MM.1S (cell line): ENCODE results near the gene DDOST.

Source experiments
- DNase-seq: peaks from one replicate; pipeline ENCODE4 v3.0.0-alpha.2; 2015
- H2AFZ ChIP-seq: fragments of 300-600 bp; sonication (generic); 2 replicates; pipeline ENCODE4 v1.6.0; 2016; ENCODE audit warnings: antibody characterized with exemption, low read length
- H3F3A ChIP-seq: fragments of 300-600 bp; sonication (generic); 2 replicates; pipeline ENCODE4 v1.6.1; 2016; ENCODE audit warnings: mild to moderate bottlenecking, antibody characterized with exemption, low read length, moderate library complexity, mixed read lengths; ENCODE audit not compliant: insufficient read depth
- H3K27ac ChIP-seq: fragments of 300-600 bp; sonication (generic); 2 replicates; pipeline ENCODE4 v1.5.1; 2016; ENCODE audit warnings: mild to moderate bottlenecking, low read length
- H3K27me3 ChIP-seq: fragments of 300-600 bp; sonication (generic); replicated peaks from 2 replicates; pipeline ENCODE4 v1.6.0; 2016; ENCODE audit warnings: low read length; ENCODE audit not compliant: insufficient read depth
- H3K36me3 ChIP-seq: fragments of 300-600 bp; sonication (generic); replicated peaks from 2 replicates; pipeline ENCODE4 v1.6.1; 2016; ENCODE audit warnings: mild to moderate bottlenecking, low read length, mixed read lengths; ENCODE audit not compliant: insufficient read depth
- H3K4me1 ChIP-seq: fragments of 300-600 bp; sonication (generic); 2 replicates; pipeline ENCODE4 v1.6.1; 2016; ENCODE audit warnings: low read length, mixed read lengths
- H3K4me2 ChIP-seq: fragments of 300-600 bp; sonication (generic); 2 replicates; pipeline ENCODE4 v1.6.0; 2016; ENCODE audit warnings: low read depth, low read length
- H3K4me3 ChIP-seq: fragments of 300-600 bp; sonication (generic); 2 replicates; pipeline ENCODE4 v1.5.1; 2016; ENCODE audit warnings: low read length, mixed read lengths
- H3K79me2 ChIP-seq: fragments of 300-600 bp; sonication (generic); 2 replicates; pipeline ENCODE4 v1.6.1; 2016; ENCODE audit warnings: mixed run types, low read length, mixed read lengths
- H3K9ac ChIP-seq: fragments of 300-600 bp; sonication (generic); 2 replicates; pipeline ENCODE4 v1.6.1; 2016; ENCODE audit warnings: low read length, mixed read lengths
- H3K9me2 ChIP-seq: fragments of 300-600 bp; sonication (generic); replicated peaks from 2 replicates; pipeline ENCODE4 v1.6.1; 2016; ENCODE audit warnings: mild to moderate bottlenecking, low read length, mixed read lengths; ENCODE audit not compliant: insufficient read depth
- H3K9me3 ChIP-seq: fragments of 300-600 bp; sonication (generic); replicated peaks from 2 replicates; pipeline ENCODE4 v1.6.1; 2016; ENCODE audit warnings: mild to moderate bottlenecking, low read length, mixed read lengths; ENCODE audit not compliant: insufficient read depth
- H4K20me1 ChIP-seq: fragments of 300-600 bp; sonication (generic); 2 replicates; pipeline ENCODE4 v1.6.1; 2016; ENCODE audit warnings: mild to moderate bottlenecking, low read length, moderate library complexity, mixed read lengths; ENCODE audit not compliant: insufficient read depth
- EZH2 ChIP-seq: fragments of 300-600 bp; sonication (generic); optimal IDR thresholded peaks from 2 replicates; pipeline ENCODE3; 2017; ENCODE audit warnings: low read depth, mild to moderate bottlenecking, antibody characterized with exemption, low read length, mixed read lengths
- EZH2phosphoT487 ChIP-seq: fragments of 300-600 bp; sonication (generic); IDR thresholded peaks from 2 replicates; pipeline ENCODE4 v1.6.1; 2018; ENCODE audit warnings: antibody characterized with exemption, low read length
- TF ChIP-seq, protein P1 (sequence below): fragments of 300-600 bp; sonication (generic); IDR thresholded peaks from 2 replicates; pipeline ENCODE4 v1.5.1; 2016; ENCODE audit warnings: antibody characterized with exemption, low read length, mixed read lengths

DDOST gene

DNA sequence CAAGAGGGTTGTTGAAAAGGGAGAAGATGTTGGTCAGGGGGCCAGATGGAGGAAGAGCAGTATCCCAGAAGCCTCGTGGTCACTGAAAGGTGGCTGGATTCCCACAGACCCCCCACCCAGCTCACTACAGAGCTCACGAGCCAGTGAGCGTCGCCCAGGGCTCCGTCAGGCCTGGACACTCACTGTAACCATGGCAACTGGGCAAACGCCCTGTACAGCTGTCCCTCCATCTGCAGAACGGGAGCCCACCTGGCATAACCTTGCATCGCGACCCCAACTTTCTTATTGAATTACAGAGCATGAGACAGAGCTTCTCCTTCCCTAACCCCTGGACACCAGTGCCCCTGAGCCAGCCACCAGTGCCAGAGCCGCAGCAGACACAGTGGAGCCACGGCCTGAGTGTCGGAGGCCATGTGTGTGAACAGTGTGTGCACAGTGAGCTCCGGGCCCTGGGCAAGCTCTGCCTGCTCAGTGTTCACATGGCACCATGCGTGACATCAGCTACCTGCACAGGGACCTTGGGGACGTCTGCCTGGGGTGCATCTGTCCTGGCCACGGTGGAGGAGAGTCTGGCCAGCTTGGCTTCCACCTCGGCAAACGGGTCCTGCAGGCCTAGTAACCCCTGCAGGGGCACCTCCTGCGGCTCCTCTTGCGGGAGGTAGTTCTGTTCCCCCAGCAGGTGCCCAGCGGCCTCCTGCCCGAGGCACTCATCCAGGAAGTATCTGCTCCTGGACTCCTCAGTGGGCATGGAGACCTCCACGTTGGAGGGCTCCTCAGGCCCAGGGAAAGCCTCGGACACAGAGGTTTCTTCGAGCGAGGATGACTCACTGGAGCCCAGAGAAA is 25.9 kb upstream of the DDOST start:
- Histone ChIP-seq H3K9me3 (no peaks in the 10 kb centered on the region), H2AFZ (no peak overlapping the region), H3K9me2 (no peaks in the 10 kb centered on the region), H3F3A (no peaks in the 10 kb centered on the region), H3K9ac (no peak overlapping the region), H4K20me1 (no peaks in the 10 kb centered on the region), H3K4me1 (no peaks in the 10 kb centered on the region), H3K4me2 (no peak overlapping the region), H3K27ac (no peak overlapping the region), H3K79me2 (no peaks in the 10 kb centered on the region), H3K36me3 (no peaks in the 10 kb centered on the region), H3K27me3 (peaks cover 81% of the 10 kb centered on the region), H3K4me3 (no peak overlapping the region)
- no peak for TF ChIP-seq EZH2phosphoT487
- TF ChIP-seq, protein P1, sequence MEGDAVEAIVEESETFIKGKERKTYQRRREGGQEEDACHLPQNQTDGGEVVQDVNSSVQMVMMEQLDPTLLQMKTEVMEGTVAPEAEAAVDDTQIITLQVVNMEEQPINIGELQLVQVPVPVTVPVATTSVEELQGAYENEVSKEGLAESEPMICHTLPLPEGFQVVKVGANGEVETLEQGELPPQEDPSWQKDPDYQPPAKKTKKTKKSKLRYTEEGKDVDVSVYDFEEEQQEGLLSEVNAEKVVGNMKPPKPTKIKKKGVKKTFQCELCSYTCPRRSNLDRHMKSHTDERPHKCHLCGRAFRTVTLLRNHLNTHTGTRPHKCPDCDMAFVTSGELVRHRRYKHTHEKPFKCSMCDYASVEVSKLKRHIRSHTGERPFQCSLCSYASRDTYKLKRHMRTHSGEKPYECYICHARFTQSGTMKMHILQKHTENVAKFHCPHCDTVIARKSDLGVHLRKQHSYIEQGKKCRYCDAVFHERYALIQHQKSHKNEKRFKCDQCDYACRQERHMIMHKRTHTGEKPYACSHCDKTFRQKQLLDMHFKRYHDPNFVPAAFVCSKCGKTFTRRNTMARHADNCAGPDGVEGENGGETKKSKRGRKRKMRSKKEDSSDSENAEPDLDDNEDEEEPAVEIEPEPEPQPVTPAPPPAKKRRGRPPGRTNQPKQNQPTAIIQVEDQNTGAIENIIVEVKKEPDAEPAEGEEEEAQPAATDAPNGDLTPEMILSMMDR, result no peak
- TF ChIP-seq EZH2, result no peak
- no peak for DNase-seq

DNA sequence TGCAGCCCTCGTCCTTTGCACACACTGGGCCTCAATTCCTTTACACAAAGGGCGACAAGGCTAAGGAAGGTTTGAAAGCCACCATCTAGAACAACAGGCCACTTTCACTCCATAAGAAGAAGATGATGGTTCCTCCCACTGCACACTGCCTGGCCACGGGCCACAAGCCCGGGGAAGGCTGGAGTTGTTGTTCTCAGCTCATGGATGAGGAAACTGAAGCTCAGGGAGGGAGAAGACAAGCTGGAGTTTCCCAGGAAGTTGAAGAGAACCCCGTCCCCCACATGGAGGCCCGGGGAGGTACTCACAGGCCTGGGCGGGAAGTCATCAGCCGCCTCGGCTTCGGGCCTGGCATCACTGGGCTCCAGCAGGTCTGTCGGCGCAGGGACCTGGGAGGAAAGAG is 24.6 kb upstream of the DDOST start:
- DNase-seq, result no peak
- H3K36me3 ChIP-seq, result no peaks in the 10 kb centered on the region
- no peaks in the 10 kb centered on the region for H3F3A ChIP-seq
- no peaks in the 10 kb centered on the region for H3K4me1 ChIP-seq
- no peaks in the 10 kb centered on the region for H3K9me3 ChIP-seq
- no peak overlapping the region for H3K9ac ChIP-seq
- no peak overlapping the region for H3K27ac ChIP-seq
- H3K27me3 ChIP-seq, result peaks cover 86% of the 10 kb centered on the region
- H3K79me2 ChIP-seq, result no peaks in the 10 kb centered on the region
- no peaks in the 10 kb centered on the region for H3K9me2 ChIP-seq
- TF ChIP-seq EZH2phosphoT487 (no peak), EZH2 (no peak)
- TF ChIP-seq, protein P1, result no peak
- H3K4me3 ChIP-seq, result no peak overlapping the region
- H3K4me2 ChIP-seq, result no peak overlapping the region
- H4K20me1 ChIP-seq, result peaks cover 3% of the 10 kb centered on the region; the same call in 1 of the 2 replicates
- no peak overlapping the region for H2AFZ ChIP-seq

DNA sequence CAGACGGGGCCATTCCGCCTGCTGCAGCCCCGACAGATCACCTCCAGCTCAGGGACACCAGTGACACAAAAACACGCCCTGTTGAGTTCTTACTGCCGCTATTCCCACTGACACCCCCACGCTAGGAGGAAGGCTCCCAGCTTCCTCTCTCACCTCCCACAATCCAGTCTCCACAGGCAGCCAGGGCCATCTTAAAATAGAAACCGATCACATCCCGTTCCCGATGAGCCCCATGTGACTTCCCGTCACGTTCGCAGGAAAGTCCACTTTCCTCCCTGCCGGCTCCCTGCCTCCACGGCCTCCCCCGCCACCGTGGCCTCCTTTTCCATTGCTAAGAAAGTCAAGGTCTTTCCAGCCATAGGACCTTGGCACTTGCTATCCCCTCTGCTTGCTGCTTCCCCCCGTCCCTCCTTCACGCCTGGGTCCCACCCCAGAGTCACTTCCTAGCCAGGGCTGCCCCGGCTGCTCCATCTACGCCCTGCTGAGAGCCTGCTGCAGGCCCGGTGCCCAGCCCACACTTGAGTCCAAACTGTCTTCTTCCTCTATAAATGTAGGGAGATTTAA is 24.0 kb upstream of the DDOST start:
- no peak overlapping the region for H3K27ac ChIP-seq
- no peak overlapping the region for H3K4me2 ChIP-seq
- no peaks in the 10 kb centered on the region for H3K79me2 ChIP-seq
- peaks cover 91% of the 10 kb centered on the region for H3K27me3 ChIP-seq
- no peaks in the 10 kb centered on the region for H3K9me3 ChIP-seq
- H3K36me3 ChIP-seq, result no peaks in the 10 kb centered on the region
- no peaks in the 10 kb centered on the region for H3F3A ChIP-seq
- H3K4me3 ChIP-seq, result no peak overlapping the region
- no peaks in the 10 kb centered on the region for H3K9me2 ChIP-seq
- DNase-seq, result no peak
- H3K9ac ChIP-seq, result no peak overlapping the region
- peaks cover 3% of the 10 kb centered on the region; the same call in 1 of the 2 replicates for H4K20me1 ChIP-seq
- TF ChIP-seq, protein P1, result no peak
- TF ChIP-seq EZH2 (no peak), EZH2phosphoT487 (no peak)
- H3K4me1 ChIP-seq, result no peaks in the 10 kb centered on the region
- H2AFZ ChIP-seq, result no peak overlapping the region
